ENCODE measurements around the gene U2AF1L4. TPM values are rescaled to one million over a fixed set of nuclear protein-coding genes. Genes with fewer than 3 reads are reported as not detected.

U2AF1L4 gene
- total RNA-seq, 3 donors from 2014 or later (not counting 1 experiment from before 2014, with no cell fraction given) = 63.7 to 78.2 (median 73.0) TPM

GRCh38 chr19:35713904-35714495, 31.2 kb downstream of the U2AF1L4 start:
- Histone ChIP-seq H3K9me3 (ENCODE audit: control insufficient read depth, insufficient read depth, low read length) (no peaks in the 10 kb centered on the region), H3K27ac (ENCODE audit: low read length) (peak overlapping the region; percentile 35), H3K4me1 (ENCODE audit: control insufficient read depth, insufficient read depth, low read length) (peaks cover 48% of the 10 kb centered on the region), H3K4me3 (ENCODE audit: low read length) (peak overlapping the region; percentile 9), H3K27me3 (ENCODE audit: control insufficient read depth, insufficient read depth, low read length) (no peaks in the 10 kb centered on the region), H3K36me3 (ENCODE audit: control insufficient read depth, insufficient read depth, low read length) (no peaks in the 10 kb centered on the region)
- Mint-ChIP-seq H3K4me1 (peaks cover 10 to 33% of the 10 kb centered on the region in 2 donors), H3K27ac (no peak overlapping the region), H3K27me3 (ENCODE audit: low read depth in 2 of 2) (no peaks in the 10 kb centered on the region), H3K9me3 (no peaks in the 10 kb centered on the region), H3K36me3 (no peaks in the 10 kb centered on the region), H3K4me3 (no peak overlapping the region)
- DNase-seq = peak in 1 of 2 donors; percentile 41
- no peak for ATAC-seq
- intact Hi-C loops (cut with micrococcal nuclease) = no loop called here
- 81% methylated on average over 12 of the region's 12 CpGs for WGBS (ENCODE audit: insufficient coverage)
- TF ChIP-seq CTCF (IDR thresholded peaks at IDR 0.05) = no peak

- Mint-ChIP-seq H3K4me3 (no peak overlapping the region), H3K27me3 (ENCODE audit: low read depth in 2 of 2) (no peaks in the 10 kb centered on the region), H3K4me1 (peaks cover 10 to 28% of the 10 kb centered on the region in 2 donors), H3K9me3 (no peaks in the 10 kb centered on the region), H3K36me3 (no peaks in the 10 kb centered on the region), H3K27ac (no peak overlapping the region)
- H3K36me3 ChIP-seq (ENCODE audit: control insufficient read depth, insufficient read depth, low read length) = no peaks in the 10 kb centered on the region
- no peaks in the 10 kb centered on the region for H3K9me3 ChIP-seq (ENCODE audit: control insufficient read depth, insufficient read depth, low read length)
- peak in 1 of 2 donors; percentile 51 for DNase-seq
- no peaks in the 10 kb centered on the region for H3K27me3 ChIP-seq (ENCODE audit: control insufficient read depth, insufficient read depth, low read length)
- 58% methylated on average over 1 of the region's 2 CpGs for WGBS (ENCODE audit: insufficient coverage)
- H3K4me3 ChIP-seq (ENCODE audit: low read length) = peak overlapping the region; percentile 9
- ATAC-seq = no peak
- intact Hi-C loops (cut with micrococcal nuclease) = no loop called here
- H3K27ac ChIP-seq (ENCODE audit: low read length) = peak overlapping the region; percentile 18
- peaks cover 42% of the 10 kb centered on the region for H3K4me1 ChIP-seq (ENCODE audit: control insufficient read depth, insufficient read depth, low read length)
- TF ChIP-seq CTCF (IDR thresholded peaks at IDR 0.05) = no peak
Observed at GRCh38 chr19:35713506-35713850, 31.7 kb downstream of the U2AF1L4 start.

GRCh38 chr19:35712567-35713505, 32.4 kb downstream of the U2AF1L4 start:
- H3K9me3 ChIP-seq (ENCODE audit: control insufficient read depth, insufficient read depth, low read length) = no peaks in the 10 kb centered on the region
- peak overlapping the region; percentile 50 for H3K4me3 Mint-ChIP-seq
- no peak for TF ChIP-seq CTCF (IDR thresholded peaks at IDR 0.05)
- DNase-seq (peak in 1 of 2 donors; percentile 78), ATAC-seq (no peak)
- H3K27me3 ChIP-seq (ENCODE audit: control insufficient read depth, insufficient read depth, low read length) = no peaks in the 10 kb centered on the region
- H3K27ac ChIP-seq (ENCODE audit: low read length) = peak overlapping the region; percentile 64
- H3K36me3 Mint-ChIP-seq = no peaks in the 10 kb centered on the region
- no peaks in the 10 kb centered on the region for H3K27me3 Mint-ChIP-seq (ENCODE audit: low read depth in 2 of 2)
- H3K4me3 ChIP-seq (ENCODE audit: low read length) = no peak overlapping the region
- peaks cover 41% of the 10 kb centered on the region for H3K4me1 ChIP-seq (ENCODE audit: control insufficient read depth, insufficient read depth, low read length)
- no peaks in the 10 kb centered on the region for H3K36me3 ChIP-seq (ENCODE audit: control insufficient read depth, insufficient read depth, low read length)
- H3K27ac Mint-ChIP-seq = peak overlapping the region in 1 of 2 donors; percentile 66
- intact Hi-C loops (cut with micrococcal nuclease) = no loop called here
- peaks cover 10 to 26% of the 10 kb centered on the region in 2 donors for H3K4me1 Mint-ChIP-seq
- WGBS (ENCODE audit: insufficient coverage) = 61% methylated on average over 11 of the region's 11 CpGs
- H3K9me3 Mint-ChIP-seq = no peaks in the 10 kb centered on the region

All from natural killer cell (primary cell).